Measurements from ENCODE around the gene MBD2.

MBD2 gene

GRCh38 chr18:54159906-54160305, 64.6 kb downstream of the MBD2 start:
- TF ChIP-seq CTCF (IDR thresholded peaks at IDR 0.05; ENCODE audit: control insufficient read depth, insufficient read depth, low read depth, low read length, missing control alignments) = no peak
- H3K4me3 ChIP-seq (ENCODE audit: control insufficient read depth, low read depth, low read length) = no peak overlapping the region
- DNase-seq (ENCODE audit: low read depth) = no peak

- no peak for DNase-seq (ENCODE audit: low read depth)
- no peak for TF ChIP-seq CTCF (IDR thresholded peaks at IDR 0.05; ENCODE audit: control insufficient read depth, insufficient read depth, low read depth, low read length, missing control alignments)
- H3K4me3 ChIP-seq (ENCODE audit: control insufficient read depth, low read depth, low read length) = no peak overlapping the region
Observed at GRCh38 chr18:54157646-54158385, 66.7 kb downstream of the MBD2 start.

- H3K4me3 ChIP-seq (ENCODE audit: control insufficient read depth, low read depth, low read length) = no peak overlapping the region
- DNase-seq (ENCODE audit: low read depth) = no peak
- TF ChIP-seq CTCF (IDR thresholded peaks at IDR 0.05; ENCODE audit: control insufficient read depth, insufficient read depth, low read depth, low read length, missing control alignments) = no peak
Observed at GRCh38 chr18:54155412-54155811, 69.1 kb downstream of the MBD2 start.

- TF ChIP-seq CTCF (IDR thresholded peaks at IDR 0.05; ENCODE audit: control insufficient read depth, insufficient read depth, low read depth, low read length, missing control alignments) = no peak
- no peak overlapping the region for H3K4me3 ChIP-seq (ENCODE audit: control insufficient read depth, low read depth, low read length)
- no peak for DNase-seq (ENCODE audit: low read depth)
Observed at GRCh38 chr18:54154231-54154630, 70.2 kb downstream of the MBD2 start.

- DNase-seq (ENCODE audit: low read depth) = no peak
- no peak for TF ChIP-seq CTCF (IDR thresholded peaks at IDR 0.05; ENCODE audit: control insufficient read depth, insufficient read depth, low read depth, low read length, missing control alignments)
Observed at GRCh38 chr18:54151376-54151775, 73.1 kb downstream of the MBD2 start.

GRCh38 chr18:54150226-54150625, 74.2 kb downstream of the MBD2 start:
- no peak for TF ChIP-seq CTCF (IDR thresholded peaks at IDR 0.05; ENCODE audit: control insufficient read depth, insufficient read depth, low read depth, low read length, missing control alignments)
- DNase-seq (ENCODE audit: low read depth) = no peak
- H3K4me3 ChIP-seq (ENCODE audit: control insufficient read depth, low read depth, low read length) = no peak overlapping the region

More at GRCh38 chr18:54151376-54151775, 73.1 kb downstream of the MBD2 start:
- H3K4me3 ChIP-seq (ENCODE audit: control insufficient read depth, low read depth, low read length) = no peak overlapping the region
